ENCODE data around the gene CDKAL1.

The CDKAL1 gene

DNA sequence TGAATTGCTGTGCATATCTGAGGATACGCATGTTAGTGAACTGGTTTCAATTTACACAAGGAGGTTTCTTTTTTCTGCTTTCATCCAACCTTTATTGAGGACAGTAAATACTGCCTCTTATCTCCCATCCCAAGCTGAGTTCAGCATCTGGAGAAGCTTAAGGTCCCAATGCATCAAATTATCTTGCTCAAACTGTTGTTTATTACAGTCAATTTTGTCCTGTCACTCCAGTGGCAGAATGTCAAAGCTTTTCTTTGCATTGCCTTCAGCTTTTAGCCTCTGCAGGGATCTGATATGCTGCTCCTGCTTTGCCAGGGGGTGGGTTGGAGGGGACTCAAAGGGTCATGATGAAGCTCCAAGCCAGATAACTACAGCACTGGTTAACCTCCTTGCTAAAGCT is 623.9 kb downstream of the CDKAL1 start:
- DNase-seq, result no peak

DNA sequence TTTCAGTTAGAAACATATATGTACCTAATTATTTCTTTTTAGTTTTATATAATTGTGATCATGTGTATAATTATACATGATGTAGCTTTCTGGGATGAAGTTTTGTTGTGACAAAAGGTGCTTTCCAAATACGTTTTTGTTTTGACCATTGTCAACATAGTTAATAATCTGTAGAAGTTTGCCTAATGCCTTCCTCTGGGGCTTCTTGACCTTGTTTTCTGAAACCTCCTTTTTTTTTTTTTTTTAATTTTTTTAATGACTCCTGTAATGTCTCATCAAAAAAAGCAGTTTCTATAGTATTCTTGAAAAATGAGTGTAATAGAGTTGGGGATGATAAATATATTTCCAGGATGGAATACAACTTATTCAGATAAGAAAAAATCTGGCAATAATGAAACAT is 624.6 kb downstream of the CDKAL1 start:
- no peak for DNase-seq

DNA sequence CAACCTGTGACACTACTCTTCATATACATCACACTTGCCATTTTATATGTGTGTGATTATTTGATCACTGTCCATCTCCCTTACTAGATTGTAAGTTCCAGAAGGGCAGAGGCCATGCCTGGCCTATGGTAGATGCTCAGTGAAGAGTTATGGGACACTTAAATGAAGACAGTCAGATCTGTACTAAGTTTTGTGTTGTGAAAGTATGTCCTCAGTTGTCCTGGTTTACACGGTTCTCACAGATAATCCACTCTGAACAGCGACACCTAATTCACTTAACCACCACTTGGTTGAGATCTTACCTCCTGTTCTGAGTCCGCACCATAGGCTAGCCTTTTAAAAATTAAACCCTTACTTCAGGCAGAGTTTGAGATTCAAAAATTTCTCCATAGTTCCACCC is 625.2 kb downstream of the CDKAL1 start:
- DNase-seq, result no peak

DNA sequence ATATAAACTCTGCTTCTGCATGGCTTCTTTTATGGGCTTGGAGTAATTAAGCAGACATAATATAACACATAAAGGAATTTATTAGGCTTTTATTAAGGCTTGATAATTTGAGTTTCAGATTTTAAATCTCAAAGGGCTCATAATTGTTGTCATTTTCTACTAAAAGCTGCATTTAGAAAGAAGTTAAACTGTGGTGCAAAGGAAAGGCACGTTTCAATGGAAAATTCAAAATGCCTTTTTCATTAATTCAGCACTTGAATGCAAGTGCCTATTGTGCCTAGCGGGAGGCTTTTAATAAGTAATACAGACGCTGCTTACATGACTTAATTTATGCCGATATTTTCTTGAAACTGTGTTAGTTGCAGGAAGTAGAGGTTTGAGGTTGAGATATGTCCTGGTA is 627.5 kb downstream of the CDKAL1 start:
- no peak for DNase-seq

DNA sequence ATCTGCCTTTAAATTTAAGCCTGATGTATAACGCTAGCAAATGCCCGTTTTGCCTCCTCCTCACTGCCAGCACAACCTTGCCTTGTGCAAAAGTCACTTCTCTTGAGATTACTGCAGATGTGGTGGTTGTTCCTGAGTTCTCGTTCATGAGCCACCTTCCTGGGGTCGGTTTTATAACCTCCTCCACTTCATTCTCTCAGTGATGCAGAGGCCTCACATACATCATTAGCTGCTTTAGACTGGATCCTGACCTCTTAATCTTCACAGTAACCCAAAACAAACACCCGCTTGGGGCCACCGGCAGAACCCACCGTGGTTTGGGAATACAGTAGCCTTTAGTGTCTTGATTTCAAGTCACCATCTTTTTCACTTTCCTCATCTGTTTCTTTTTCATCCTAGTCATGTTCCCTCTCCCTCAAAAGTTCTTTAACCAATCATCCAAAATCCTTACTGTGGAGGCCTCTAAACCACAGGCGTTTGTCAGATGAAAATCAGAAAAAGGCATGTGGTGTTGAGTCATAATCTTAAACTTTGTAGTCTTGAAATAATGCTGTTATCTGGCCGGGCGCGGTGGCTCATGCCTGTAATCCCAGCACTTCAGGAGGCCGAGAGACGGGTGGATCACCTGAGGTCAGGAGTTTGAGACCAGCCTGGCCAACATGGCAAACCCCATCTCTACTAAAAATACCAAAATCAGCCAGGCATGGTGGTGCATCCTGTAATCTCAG is 629.0 kb downstream of the CDKAL1 start:
- no peak for DNase-seq

DNA sequence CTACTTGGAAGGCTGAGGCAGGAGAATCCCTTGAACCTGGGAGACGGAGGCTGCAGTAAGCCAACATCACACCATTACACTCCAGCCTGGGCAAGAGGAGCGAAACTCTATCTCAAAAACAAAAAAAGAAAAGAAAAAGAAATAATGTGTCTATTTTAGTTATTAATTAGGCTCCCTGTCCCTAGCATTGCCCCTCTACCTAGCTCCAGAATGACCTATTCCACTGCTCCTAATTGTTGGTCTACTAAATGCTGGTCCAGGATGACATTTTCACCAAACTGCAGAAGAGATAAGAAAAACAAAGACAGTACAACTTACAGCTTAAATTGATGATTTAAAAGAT is 629.6 kb downstream of the CDKAL1 start:
- no peak for DNase-seq

DNA sequence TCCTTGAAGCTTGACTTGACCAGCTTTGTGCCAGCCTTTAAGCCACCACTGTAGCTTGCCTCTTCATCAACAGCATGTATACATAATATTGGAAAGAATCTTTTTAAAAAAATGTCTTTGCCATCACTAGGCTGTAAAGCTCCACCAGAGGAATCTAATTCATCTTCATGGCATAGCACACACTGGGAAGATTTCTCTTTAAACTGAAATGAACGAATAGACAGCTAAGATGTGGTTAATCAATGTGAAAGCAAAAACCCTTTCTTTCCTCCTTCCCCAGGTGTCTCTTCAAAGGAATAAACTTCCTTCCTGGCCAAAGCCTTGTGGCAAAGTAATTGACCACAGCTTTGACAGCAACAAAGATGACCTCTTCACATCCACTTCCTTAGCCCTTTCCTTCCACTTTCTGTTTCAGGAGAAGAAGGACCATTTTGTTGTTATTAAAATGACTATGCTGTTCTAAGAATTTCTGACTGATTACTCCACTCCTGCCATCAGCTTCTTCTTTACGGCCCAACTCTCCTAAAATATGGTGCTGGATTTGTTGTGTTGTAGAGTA is 630.6 kb downstream of the CDKAL1 start:
- DNase-seq, result no peak

DNA sequence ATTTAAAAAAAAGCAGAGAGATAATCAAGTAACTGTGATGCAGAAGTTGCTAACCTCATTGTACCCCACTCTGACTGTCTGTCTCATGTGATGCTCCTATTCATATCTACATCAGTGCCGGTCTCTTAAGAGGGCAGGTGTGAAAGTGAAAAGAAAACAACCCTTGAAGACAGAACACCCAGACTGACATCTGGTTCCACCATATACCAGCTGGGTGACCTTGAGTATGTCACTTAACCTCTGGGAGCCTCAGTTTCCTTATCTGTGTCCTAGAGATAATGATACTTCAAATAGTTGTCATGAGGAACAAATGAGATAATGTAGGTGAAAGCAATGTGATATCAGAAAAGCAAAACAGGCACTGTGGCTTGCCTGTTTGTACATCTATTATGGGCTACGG is 632.5 kb downstream of the CDKAL1 start:
- DNase-seq, result peak; percentile 57

DNA sequence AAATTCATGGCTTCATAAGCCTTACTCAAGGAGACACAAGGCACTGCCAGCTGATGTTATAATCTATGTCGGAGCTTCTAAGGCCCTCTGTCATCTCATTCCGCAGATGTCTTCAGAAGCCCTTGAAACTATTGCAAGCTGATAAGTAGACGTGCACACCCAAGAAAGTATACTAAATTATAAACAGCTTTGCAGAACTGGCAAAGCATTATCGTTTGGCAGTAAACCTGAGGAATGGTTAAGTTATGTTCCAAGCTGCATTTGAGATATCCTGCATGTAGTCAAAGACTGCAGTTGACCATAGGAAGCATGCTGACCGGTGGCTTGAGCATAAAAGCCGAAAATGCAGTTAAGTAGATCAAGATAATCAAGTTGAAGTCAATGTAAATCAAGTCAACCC is 633.5 kb downstream of the CDKAL1 start:
- no peak for DNase-seq

DNA sequence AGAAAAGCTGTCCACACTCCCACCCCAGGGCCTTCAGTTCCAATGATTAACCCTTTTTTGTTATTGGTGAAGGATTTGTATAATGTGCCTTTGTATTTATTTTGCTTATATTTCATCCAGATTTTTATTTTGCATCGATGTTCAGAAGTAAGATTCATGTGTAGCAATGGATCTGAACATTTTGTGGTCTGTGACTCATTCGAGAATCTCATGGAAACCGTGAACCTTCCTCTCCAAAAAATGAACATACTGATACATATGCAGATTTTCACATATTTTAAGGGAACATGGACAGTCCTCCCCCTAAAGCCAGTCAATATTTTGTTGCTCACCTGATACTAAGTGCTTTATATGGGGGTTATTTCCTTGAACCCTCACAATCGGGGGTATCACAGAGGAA is 637.5 kb downstream of the CDKAL1 start:
- DNase-seq, result no peak

DNA sequence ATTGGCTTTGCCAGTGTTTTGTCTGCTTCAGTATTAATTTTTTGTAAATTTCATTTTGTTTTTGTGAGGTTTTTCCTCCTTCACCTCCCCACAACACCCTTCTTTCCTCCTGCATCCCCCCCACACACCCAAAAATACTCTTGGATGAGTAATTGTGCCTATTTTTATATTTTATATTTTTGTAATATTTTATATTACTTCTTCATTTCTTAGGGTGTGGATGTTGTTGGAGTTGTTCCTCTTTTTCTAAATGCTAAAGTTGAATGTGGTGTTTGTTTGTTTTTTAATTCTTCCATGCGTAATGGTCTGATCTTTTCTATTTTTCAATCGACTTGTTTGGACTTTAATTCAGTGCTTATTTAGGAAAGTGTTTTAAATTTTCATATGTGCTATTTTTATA is 638.8 kb downstream of the CDKAL1 start:
- no peak for DNase-seq

DNA sequence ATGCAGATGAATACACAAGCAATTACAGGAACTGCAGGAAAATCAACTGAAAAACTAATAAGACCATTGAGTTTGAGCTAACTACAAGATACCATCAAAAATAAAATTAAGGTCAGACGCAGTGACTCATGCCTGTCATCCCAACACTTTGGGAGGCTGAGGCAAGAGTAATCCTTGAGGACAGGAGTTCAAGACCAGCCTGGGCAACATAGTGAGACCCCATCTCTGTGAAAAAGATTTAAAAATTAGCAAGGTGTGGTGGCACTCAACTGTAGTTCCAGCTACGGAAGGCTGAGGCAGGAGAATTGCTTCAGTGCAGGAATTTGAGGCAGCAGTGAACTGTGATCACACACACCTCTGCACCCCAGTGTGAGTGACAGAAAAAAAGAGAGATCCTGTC is 639.4 kb downstream of the CDKAL1 start:
- no peak for DNase-seq

DNA sequence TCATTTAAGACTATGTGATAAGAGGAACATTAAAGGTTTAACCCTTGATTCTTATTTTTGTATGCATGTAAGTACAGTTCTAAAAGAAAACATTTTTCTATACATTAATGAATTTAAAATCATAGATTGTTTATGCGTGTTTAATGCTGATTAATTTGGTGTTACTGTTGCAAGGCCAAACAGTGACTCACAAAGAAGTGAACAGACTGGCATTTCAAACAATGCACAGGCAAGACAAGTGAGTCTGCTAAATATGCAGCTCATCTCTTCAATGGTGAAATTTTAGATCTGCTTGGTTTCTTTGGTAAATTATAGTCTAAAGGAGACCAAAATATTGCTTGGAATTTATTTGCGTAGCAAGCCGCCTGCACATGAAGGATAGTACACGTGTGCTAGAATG is 641.9 kb downstream of the CDKAL1 start:
- no peak for DNase-seq

DNA sequence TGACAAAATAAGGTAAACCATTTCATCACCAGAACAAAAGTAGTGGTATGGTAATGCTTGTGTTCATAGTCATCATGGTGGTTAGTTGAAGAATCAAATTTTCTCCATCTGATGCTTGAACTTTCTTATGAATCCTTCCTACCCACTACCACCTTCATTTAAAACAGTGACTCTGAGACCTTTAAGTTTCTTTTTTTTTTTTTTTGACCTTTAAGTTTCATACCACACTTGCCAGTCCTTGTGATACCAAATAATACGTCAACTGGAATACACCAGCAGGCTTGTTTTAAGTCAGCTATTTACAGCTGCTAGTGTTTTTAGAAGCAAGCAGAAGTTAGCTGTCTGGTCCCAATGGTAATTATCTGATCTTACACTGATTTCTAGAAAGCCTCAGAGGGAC is 645.9 kb downstream of the CDKAL1 start:
- no peak for DNase-seq

DNA sequence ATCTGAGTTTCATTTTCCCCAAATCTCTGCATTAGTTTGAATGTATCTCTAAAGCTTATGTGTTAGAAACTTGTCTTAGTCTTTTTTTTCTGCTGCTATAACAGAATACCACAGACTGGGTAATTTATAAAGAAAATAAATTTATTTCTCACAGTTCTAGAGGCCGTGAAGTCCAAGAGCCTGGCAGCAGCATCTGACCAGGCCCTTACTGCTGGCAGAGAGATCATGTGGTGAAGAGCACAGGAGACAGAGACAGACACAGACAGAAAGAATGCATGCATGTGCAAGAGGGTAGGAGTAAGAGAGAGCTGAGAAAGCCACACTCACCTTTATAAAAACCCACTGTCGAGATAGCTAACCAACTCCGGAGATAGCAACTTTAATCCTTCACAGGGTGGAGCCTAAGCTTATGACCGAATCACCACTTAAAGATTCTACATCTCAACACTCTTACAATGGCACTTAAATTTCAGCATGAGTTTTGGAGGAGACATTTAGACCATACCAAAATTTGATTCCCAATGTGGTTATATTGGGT is 646.6 kb downstream of the CDKAL1 start:
- no peak for DNase-seq

DNA sequence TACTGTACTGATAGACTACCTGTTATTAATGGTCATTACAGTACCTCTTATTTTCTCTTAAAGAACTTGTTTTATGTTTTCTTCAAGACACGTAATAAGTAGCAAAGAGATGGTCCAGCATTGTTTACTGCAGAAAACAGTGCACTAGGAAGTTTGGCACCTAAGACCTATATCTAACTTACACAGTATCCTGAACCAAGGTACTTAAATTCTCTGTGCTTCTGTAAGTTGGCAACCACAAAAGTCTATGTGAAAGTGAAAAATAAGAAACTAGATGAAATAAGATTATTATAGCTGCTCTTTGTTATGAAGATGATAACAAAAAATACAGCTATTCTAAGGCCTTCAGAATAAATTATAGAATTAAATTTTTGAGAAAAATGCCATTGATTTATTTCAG is 647.6 kb downstream of the CDKAL1 start:
- no peak for DNase-seq

DNA sequence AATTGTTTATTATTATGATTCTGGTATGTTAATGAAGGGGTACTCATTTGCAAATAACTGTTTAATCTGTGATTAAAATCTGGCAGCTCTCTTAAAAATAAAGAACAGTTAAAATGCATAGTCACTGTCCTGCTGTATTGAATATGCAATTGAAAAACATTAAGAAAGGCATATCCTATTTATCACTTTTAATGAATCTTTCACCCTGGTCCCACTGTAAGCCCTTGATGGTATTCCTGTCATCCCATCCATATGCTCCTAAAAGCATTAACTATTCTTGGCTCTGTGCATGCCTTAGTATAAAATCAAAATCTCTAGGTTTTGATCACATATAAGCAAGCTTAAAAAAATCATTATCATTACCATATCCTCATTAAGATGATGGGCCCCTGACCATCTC is 648.3 kb downstream of the CDKAL1 start:
- DNase-seq, result no peak

DNA sequence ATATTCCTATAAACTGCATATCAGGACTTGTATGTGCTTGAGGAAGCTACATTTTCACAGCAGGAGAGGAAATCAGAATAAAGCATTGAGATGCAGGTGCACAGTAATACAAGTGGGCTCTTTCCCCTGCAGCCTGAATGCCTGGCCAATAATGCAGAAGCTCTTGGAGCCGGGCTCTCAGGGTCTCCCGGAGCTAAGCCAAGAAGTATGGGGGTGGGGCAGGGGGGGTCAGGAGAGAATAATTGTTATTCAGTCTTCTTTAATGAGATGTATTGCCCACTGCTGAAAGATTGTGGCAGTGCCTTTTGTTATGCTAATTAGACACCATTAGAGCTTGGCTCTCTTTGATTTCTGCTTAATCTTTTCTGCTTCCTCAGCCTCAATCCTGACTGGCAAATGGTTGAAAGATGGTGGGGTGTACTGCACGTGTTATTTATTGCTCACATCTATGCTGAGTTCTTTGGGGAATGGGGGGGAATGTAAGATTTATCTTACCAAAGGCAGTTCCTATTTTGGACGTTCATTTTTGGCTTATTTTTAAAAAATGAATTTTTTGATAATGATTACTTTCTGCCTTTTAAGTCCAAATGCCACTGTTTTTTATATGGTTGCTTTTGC is 651.7 kb downstream of the CDKAL1 start:
- peak; percentile 70 for DNase-seq

DNA sequence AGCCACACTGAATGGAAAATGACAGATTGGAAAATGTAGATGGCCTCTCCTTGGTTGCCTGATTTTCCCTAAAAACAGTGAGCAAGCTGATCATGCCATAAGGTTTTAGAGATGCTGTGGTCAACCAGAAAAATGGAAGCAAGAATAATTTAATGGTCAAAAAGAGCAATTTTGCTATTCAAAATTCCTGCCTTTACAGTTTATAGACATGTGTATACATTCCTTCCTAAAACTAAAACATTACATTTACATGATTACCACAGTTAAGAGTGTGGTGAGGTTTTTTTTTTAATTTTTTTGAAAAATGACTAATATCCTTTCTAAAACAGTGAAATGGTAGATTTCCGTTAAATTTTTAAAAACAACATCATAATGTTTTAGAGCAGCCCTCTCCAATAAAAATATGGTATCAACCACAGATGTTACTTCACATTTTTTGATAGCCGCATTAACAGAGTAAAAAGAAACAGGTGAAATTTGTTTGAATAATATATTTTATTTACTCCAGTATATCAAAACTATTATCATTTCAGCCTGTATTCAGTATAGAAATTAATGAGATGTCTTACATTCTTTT is 652.3 kb downstream of the CDKAL1 start:
- DNase-seq, result no peak

DNA sequence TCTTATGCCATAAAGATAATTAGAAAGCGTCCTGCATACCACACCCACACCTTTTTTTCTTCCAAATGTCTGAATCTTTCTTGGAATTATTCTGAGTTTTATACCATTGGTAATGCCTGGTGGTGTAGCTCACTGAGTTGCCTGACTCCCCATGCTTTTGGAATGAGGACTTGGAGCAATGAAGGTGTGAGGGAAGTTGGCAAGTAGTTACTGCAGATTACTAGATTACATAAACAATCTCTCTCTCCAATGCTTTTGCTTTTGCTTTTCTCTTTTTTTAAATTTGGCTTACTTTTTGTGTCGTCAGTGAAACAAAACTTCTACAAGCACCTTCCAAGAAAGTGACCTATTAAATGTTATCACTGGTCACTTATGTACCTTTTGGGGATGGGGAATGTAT is 653.2 kb downstream of the CDKAL1 start:
- DNase-seq, result no peak

DNA sequence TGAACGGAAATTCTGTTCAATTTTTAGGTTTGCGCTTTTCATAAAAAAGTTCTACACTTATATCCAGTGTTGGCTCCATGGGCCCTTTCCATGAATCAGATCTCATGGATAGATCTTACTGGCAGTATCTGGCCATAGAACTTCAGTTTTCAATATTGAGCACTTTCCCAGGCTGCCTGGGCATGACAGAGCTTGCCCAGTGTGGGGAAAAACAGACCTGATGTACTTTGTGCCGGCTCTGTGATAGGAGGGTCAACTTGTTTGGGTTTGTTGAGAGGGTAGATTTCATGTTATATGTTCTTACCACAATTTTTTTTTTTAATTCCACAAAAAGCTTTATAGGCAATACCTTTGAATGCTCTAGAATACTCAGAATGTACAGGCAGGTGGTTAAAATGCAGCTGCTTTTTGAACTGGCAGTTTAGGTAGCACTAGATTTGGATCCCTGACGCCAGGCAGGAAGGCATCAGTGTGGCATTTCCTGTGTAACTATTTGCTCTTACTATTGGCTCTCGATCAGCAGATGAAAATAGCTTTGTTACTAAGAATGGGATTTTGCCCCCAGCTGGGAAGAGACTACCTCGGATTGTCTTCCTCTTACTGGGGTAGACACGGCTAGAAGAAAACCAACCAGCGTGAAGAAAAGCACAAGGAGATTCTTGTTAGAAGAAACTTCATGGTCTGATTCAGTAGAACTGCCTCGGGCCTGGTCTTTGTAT is 654.4 kb downstream of the CDKAL1 start:
- DNase-seq, result peak; percentile 87

DNA sequence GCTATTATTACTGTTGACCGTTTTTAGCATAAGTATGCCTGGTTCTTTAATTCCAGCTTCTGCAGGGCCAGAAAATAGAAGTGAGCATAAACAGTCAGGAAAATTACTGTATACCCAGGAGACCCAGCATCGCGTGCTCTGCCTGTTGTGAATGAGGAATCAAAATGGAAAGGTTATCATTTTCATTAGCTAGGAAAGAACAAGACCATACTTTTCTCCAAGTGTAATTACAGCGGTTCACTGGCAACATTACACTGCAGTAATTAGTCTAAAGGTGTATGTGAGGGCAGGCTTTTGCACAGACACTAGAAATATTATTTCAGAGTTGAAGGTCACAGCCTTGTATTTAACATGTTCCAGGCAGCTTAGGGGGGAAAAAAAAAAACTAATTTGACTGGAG is 655.5 kb downstream of the CDKAL1 start:
- DNase-seq, result no peak

DNA sequence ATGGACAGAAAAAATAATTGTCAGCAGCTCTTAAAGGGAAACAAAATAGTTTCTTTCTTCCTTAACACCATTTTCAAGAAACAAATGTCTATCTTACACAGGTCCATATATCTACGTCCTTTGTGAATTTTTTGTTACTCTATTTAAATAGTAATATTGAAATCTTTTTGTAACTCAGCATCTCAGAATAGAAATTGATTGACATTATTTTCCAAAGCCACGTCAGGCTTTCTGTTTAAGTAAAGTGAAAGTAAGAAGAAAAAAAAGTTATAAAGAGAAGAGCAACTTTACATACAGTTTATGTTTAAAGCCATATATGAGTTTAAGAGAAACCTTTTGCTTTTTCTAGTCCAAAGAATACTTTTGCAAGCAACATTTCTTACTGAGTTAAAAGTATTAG is 656.4 kb downstream of the CDKAL1 start:
- DNase-seq, result no peak

All from NCI-H510A treated with DMSO at 0.1 percent for 48 hours (cell line).